Hair follicle dermal papilla cell (primary cell): ENCODE measurements around the gene SLC22A7. TPM values are rescaled to one million over a fixed set of nuclear protein-coding genes. Genes with fewer than 3 reads are reported as not detected.

Experiments used
- small RNA-seq: library from RNA; depleted of rRNA; stranded (forward); fragments of <200 nt; gene quantifications from one replicate; pipeline ENCODE3, GENCODE V24; 2012
- total RNA-seq: library from RNA; depleted of rRNA; stranded (reverse); fragments of >200 nt; gene quantifications from 2 replicates; pipeline ENCODE4 v1.2.3, GENCODE V29; 2012

Gene SLC22A7, protein sequence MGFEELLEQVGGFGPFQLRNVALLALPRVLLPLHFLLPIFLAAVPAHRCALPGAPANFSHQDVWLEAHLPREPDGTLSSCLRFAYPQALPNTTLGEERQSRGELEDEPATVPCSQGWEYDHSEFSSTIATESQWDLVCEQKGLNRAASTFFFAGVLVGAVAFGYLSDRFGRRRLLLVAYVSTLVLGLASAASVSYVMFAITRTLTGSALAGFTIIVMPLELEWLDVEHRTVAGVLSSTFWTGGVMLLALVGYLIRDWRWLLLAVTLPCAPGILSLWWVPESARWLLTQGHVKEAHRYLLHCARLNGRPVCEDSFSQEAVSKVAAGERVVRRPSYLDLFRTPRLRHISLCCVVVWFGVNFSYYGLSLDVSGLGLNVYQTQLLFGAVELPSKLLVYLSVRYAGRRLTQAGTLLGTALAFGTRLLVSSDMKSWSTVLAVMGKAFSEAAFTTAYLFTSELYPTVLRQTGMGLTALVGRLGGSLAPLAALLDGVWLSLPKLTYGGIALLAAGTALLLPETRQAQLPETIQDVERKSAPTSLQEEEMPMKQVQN
- total RNA-seq, result not detected in 2 replicates

DNA sequence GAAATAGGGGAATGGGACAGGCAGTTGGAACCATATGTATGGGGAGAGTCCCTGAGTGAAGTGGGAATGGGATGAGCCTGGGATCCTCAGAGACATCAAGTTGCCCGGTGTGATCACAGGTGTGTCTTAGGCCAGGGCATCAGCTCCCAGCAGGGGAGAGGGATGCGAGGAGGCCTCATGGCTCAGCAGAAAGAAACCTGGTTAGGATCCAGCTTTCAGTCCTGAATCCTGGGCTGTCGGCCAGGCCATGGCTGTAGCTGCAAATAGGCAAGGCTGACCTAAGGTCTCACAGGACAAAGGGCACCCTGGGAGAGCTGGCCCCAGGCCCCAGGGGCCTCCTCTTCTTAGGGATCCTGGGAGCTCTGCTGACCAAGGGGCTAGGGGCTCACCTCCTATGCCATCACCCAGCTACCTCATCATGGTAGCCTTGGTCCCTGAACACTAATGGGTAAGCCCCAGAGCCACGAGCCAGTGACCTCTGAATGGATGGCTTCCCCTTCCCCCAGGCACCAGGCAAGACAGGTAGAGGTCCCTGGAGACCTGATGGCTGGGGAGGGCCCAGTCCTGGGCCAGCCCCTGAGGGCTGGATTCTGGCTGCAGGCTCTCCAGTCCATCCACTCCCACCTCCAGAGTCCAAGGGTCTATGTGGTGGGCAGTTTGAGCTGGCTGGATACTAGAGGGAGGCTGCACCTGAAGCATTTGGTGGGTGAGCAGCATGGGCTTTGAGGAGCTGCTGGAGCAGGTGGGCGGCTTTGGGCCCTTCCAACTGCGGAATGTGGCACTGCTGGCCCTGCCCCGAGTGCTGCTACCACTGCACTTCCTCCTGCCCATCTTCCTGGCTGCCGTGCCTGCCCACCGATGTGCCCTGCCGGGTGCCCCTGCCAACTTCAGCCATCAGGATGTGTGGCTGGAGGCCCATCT lies at the start of gene SLC22A7:
TSS of gene SLC22A7 (plus strand) at position 617 of the 921 bp plus-strand sequence. CDS start at position 716, 99 bp downstream.

DNA sequence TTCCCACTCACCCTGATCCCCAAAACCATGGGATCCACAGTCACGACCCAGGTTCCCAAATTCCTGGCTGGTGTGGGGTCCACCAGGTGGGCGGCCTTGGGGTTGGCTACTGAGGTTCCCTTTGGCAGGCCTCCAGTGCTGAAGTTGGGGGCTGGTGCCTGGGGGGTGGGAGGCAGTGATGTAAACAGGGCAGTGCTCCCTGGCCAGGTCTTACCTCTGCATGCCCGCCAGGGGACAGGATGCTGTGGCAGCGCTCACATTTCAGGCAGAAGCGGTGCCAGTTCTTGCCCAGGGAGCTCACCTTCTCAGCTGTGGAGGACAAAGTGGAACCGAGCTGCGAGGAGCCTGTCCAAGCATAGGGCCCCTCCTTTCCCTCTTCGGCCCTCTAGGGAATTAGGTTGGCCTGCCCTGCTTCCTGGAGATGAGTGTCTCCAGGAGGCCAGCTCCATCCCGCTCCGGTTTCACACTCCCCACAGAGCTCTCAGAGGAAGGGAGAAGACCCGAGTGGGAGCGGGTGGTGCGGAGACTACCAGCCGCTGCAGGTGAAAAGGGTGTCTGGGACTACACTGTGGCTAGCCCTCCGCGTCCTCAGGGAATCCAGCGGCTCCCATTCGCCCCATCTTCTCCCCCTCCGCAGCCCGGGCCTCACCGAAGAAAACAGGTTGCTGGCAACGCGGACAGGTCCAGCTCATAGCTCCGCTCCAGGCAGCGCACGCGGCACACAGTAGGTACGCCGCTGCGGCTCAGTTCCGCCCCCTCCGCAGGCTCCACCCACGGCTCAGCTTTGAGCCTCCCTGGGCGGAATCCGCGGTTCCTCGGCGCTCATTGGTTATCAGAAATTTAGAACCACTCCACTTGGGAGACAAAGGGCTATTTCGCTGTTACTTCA lies 10.3 kb downstream of the SLC22A7 start, which contains the start of gene CRIP3:
TSS of gene CRIP3 (minus strand) at position 726 of the 889 bp plus-strand sequence. CDS start at position 692, 34 bp downstream.

Small RNA genes lying within 50 kb of the gene (small RNA-seq; reads per million reads assigned to genes)
- not detected for gene RPL12P47

Other genes with a start within 250 kb of the SLC22A7 start
- 87.6 and 93.6 TPM in 2 replicates for gene CUL7, start 244.4 kb upstream of the SLC22A7 start, total RNA-seq
- 13.7 and 14.4 TPM in 2 replicates for gene MRPL2, start 238.8 kb upstream of the SLC22A7 start, total RNA-seq
- 17.2 and 20.1 TPM in 2 replicates for gene KLC4, start 238.6 kb upstream of the SLC22A7 start, total RNA-seq
- 361 and 514 TPM in 2 replicates for gene PTK7, start 221.9 kb upstream of the SLC22A7 start, total RNA-seq
- gene SRF, start 127.0 kb upstream of the SLC22A7 start, total RNA-seq, result 59.1 and 64.4 TPM in 2 replicates
- gene CUL9, start 116.1 kb upstream of the SLC22A7 start, total RNA-seq, result 21.9 and 32.8 TPM in 2 replicates
- gene DNPH1, start 68.8 kb upstream of the SLC22A7 start, total RNA-seq, result 31.8 and 43.1 TPM in 2 replicates
- gene TTBK1, start 54.8 kb upstream of the SLC22A7 start, total RNA-seq, result under 0.01 TPM in 1 of 2 replicates, not detected in the other
- not detected in 2 replicates for gene CRIP3, start 10.6 kb downstream of the SLC22A7 start, total RNA-seq
- gene ZNF318, start 71.4 kb downstream of the SLC22A7 start, total RNA-seq, result 16.4 and 17.4 TPM in 2 replicates
- 22.2 and 23.2 TPM in 2 replicates for gene ABCC10, start 129.3 kb downstream of the SLC22A7 start, total RNA-seq
- gene DLK2, start 157.3 kb downstream of the SLC22A7 start, total RNA-seq, result 0.16 TPM in 1 of 2 replicates, not detected in the other
- gene TJAP1, start 179.3 kb downstream of the SLC22A7 start, total RNA-seq, result 18.8 and 20.0 TPM in 2 replicates
- 0.16 and 0.61 TPM in 2 replicates for gene LRRC73, start 212.1 kb downstream of the SLC22A7 start, total RNA-seq
- gene YIPF3, start 218.7 kb downstream of the SLC22A7 start, total RNA-seq, result 102 and 128 TPM in 2 replicates
- gene POLR1C, start 218.8 kb downstream of the SLC22A7 start, total RNA-seq, result 24.8 and 26.9 TPM in 2 replicates